Naive thymus-derived CD8-positive, alpha-beta T cell (primary cell): Measurements from ENCODE around the gene ZSWIM1. TPM values are rescaled to one million over a fixed set of nuclear protein-coding genes. Genes with fewer than 3 reads are reported as not detected.
"Not testable (repeated sequence)": the region's sequence is repeated elsewhere in the genome, so short reads cannot be mapped to it uniquely, and the experiment has no call there.

Experiments used
- ATAC-seq, 2 donors: fragments of 150-1000 bp; cut with Tn5 transposase in 1 of 2; sonication (Bioruptor Pico), chemical (Tn5 transposase) in 1 of 2; 1 replicate in 1 of 2; 2 replicates in 1 of 2; pipeline ENCODE4 v1.10.0; 2021; ENCODE audit warnings: mild to moderate bottlenecking in 2 of 2, moderate library complexity in 2 of 2
- POLR2A ChIA-PET: fragments of 350-600 bp; sonication (Branson Sonifier 250); formaldehyde crosslinking; loops from one replicate; lab custom pipeline; 2021; ENCODE audit warnings: antibody characterized with exemption; lab: Charles Lee
- DNase-seq, 10 donors: peaks; one replicate each; pipeline versions ENCODE4 v3.0.0 to v3.0.0-alpha.2; 2020 to 2022
- H3K27ac Mint-ChIP-seq, 10 donors: one replicate each; pipeline ENCODE4 v1.8.0; 2020 to 2022; ENCODE audit warnings: mild to moderate bottlenecking in 10 of 10, mixed read lengths in 10 of 10, moderate library complexity in 4 of 10, inconsistent platforms in 1 of 10
- H3K27me3 Mint-ChIP-seq, 5 donors: one replicate each; pipeline ENCODE4 v1.8.0; 2021 to 2022; ENCODE audit warnings: mixed read lengths in 5 of 5
- H3K36me3 Mint-ChIP-seq, 3 donors: one replicate each; pipeline ENCODE4 v1.8.0; 2020 to 2022; ENCODE audit warnings: mixed read lengths in 3 of 3, mild to moderate bottlenecking in 2 of 3, inconsistent platforms in 1 of 3
- H3K4me1 Mint-ChIP-seq, 4 donors: one replicate each; pipeline ENCODE4 v1.8.0; 2021 to 2022; ENCODE audit warnings: mixed read lengths in 4 of 4
- H3K4me3 Mint-ChIP-seq, 10 donors: one replicate each; pipeline ENCODE4 v1.8.0; 2020 to 2022; ENCODE audit warnings: mild to moderate bottlenecking in 10 of 10, mixed read lengths in 10 of 10, moderate library complexity in 6 of 10, inconsistent platforms in 1 of 10
- H3K9me3 Mint-ChIP-seq, 9 donors: one replicate each; pipeline ENCODE4 v1.8.0; 2020 to 2022; ENCODE audit warnings: mixed read lengths in 9 of 9, mild to moderate bottlenecking in 3 of 9, inconsistent platforms in 1 of 9, moderate library complexity in 1 of 9
- polyA plus RNA-seq, 3 donors: library from polyadenylated mRNA; unstranded; fragments of 300-500 nt; fragmentation: Illumina TruSeq; gene quantifications; one replicate each; pipeline ENCODE4 v1.2.3, GENCODE V29; 2021
- total RNA-seq, 8 experiments: library from RNA in 2 of 8; stranded (reverse) in 2 of 8; gene quantifications; one replicate each; pipeline ENCODE4 v1.2.3 and lab custom pipeline; 2021 to 2026

ZSWIM1 gene
- total and polyA plus RNA-seq, 5 experiments from 2014 or later = 0.96 to 17.6 (median 9.8) TPM

DNA sequence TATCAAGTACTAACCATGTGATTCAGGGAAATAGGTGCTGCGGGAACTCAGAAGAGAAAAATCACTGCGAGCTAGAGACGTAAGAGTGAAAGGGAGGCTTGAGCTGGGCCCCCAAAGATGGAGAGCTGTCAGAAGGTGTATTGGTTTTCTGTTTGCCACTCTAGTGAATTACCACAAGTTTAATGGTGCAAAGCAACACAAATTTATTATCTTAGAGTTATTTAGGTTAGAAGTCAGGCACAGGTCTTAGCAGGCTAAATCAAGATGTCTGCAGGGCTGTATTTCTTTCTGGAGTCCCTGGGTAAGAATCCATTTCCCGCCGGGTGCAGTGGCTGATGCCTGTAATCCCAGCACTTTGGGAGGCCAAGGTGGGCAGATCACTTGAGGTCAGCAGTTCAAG lies 21.1 kb upstream of the ZSWIM1 start:
- no peaks in the 10 kb centered on the region for H3K27me3 Mint-ChIP-seq
- H3K36me3 Mint-ChIP-seq = peaks cover 0 to 9% (median 0%) of the 10 kb centered on the region in 3 donors
- POLR2A ChIA-PET = no interaction called here
- H3K27ac Mint-ChIP-seq = peak overlapping the region in 1 of 10 donors; percentile 59
- H3K4me1 Mint-ChIP-seq = peaks cover 21 to 48% (median 45%) of the 10 kb centered on the region in 4 donors
- DNase-seq (no peak), ATAC-seq (no peak)
- no peaks in the 10 kb centered on the region for H3K9me3 Mint-ChIP-seq
- no peak overlapping the region for H3K4me3 Mint-ChIP-seq

DNA sequence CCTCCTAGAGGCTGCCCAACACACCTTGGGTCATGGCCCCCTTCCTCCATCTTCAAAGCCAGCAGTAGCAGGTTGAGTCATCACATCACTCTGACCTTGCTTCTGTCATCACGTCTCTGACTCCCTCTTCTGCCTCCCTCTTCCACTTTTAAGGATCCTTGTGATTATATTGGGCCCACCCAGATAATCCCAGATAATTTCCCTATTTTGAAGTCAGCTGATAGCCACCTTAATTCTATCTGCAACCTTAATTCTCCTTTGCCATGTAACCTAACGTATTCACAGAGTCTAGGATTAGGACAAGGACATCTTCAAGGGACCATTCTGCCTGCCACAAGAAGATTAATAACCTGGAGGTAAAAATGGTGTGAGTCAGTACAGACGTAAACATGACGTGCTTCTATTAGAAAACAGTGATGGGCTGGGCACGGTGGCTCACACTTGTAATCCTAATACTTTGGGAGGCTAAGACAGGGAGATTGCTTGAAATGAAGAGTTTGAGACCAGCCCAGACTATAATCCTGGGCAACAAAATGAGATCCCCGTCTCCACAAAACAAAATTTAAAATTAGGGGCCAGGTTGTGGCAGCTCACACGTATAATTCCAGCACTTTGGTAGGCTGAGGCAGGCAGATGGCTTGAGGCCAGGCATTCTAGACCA lies 20.3 kb upstream of the ZSWIM1 start:
- POLR2A ChIA-PET = interaction anchor here (0.7 to 1.3 kb wide), 2 partner anchors 36 to 75 kb away, joined by 4 to 8 read pairs; partner anchors contain the start of gene PCIF1
- H3K27me3 Mint-ChIP-seq = no peaks in the 10 kb centered on the region
- H3K36me3 Mint-ChIP-seq = peaks cover 0 to 9% (median 0%) of the 10 kb centered on the region in 3 donors
- peaks cover 21 to 41% (median 40%) of the 10 kb centered on the region in 4 donors for H3K4me1 Mint-ChIP-seq
- H3K27ac Mint-ChIP-seq = no peak overlapping the region
- no peak for ATAC-seq
- H3K9me3 Mint-ChIP-seq = no peaks in the 10 kb centered on the region
- no peak for DNase-seq
- peak overlapping the region in 3 of 10 donors; percentile 8 to 45 (median 32) for H3K4me3 Mint-ChIP-seq

DNA sequence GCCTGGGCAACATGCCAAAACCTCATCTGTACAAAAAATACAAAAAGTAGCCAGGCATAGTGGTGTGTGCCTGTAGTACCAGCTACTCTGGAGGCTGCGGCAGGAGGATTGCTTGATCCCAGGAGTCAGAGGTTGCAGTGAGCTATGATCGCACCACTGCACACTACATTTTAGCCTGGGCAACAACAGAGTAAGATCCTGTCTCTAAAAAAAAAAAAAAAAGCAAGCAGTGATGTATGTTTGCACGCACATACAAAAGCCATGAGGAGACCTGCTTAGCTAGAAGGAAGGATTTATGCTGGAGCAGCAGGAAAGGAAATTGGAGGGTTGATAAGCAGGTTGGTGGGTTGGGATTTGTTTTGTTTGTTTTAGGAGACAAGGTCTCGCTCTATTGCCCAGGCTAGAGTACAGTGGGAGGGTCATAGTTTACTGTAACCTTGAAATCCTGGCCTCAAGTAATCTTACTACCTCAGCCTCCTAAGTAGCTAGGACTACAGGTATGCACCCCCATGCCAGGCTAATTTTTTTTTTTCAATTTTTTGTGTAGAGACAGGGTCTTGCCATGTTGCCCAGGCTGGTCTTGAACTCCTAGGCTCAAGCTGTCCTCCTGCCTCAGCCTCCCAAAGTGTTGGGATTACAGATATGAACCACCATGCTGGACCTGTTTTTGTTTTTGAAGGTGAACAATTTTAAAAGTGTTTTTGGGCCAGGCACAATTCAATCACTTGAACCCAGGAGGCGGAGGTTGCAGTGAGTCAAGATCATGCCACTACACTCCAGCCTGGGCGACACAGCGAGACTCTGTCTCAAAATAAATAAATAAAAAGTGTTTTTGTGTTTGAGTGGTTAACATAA lies 19.6 kb upstream of the ZSWIM1 start:
- ATAC-seq (no peak), DNase-seq (no peak)
- POLR2A ChIA-PET = interaction anchor here (0.6 to 1.3 kb wide), 2 partner anchors 13 to 74 kb away, joined by 4 to 8 read pairs; partner anchors contain the start of gene PCIF1
- Mint-ChIP-seq H3K4me1 (peaks cover 19 to 34% (median 33%) of the 10 kb centered on the region in 4 donors), H3K27me3 (no peaks in the 10 kb centered on the region), H3K4me3 (no peak overlapping the region), H3K36me3 (peaks cover 0 to 9% (median 0%) of the 10 kb centered on the region in 3 donors), H3K9me3 (no peaks in the 10 kb centered on the region), H3K27ac (peak overlapping the region in 1 of 10 donors; percentile 65)

DNA sequence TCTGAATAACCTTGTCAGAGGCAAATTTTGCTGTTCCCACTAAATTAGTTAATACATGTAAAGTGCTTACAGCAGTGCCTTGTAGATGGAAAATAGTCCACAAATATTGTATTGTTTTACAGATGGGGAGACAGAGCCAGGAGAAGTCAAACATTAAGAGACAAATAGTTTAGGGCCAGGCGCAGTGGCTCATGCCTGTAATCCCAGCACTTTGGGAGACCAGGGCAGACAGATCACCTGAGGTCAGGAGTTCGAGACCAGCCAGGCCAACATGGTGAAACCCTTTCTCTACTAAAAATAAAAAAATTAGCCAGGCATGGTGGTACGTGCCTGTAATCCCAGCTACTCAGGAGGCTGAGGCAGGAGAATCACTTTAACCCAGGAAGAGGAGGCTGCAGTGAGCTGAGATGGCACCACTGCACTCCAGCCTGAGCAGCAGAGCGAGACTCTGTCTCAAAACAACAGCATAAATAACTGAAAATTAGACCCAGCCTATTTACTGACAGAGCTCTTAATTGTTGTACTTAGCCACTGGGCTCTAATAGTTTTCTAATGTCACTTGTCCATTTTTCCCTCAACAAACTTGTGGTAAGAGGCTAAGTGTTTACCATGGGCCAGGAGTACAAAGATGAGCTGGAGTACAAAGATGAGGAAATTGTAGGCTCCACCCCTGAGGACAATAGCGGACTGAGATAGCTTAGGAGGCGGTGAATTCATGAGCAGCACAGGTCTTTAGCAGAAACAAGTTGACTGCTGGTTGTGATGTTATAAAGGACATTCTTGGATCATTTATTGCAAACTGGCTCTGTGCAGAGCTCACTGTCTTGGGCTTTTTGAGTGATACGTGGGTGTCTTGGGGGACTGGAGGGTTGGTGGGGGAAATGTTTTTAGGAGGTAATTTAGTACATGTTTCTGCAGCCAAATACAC lies 17.2 kb upstream of the ZSWIM1 start:
- H3K9me3 Mint-ChIP-seq = no peaks in the 10 kb centered on the region
- ATAC-seq (no peak), DNase-seq (no peak)
- H3K4me1 Mint-ChIP-seq = peaks cover 10 to 16% (median 15%) of the 10 kb centered on the region in 4 donors
- H3K4me3 Mint-ChIP-seq = no peak overlapping the region
- H3K36me3 Mint-ChIP-seq = peaks cover 0 to 11% (median 0%) of the 10 kb centered on the region in 3 donors
- H3K27me3 Mint-ChIP-seq = no peaks in the 10 kb centered on the region
- no peak overlapping the region for H3K27ac Mint-ChIP-seq
- POLR2A ChIA-PET = interaction anchor here (0.5 to 0.7 kb wide), 2 partner anchors 43 to 108 kb away, joined by 3 to 6 read pairs; no protein-coding TSS in a partner anchor

DNA sequence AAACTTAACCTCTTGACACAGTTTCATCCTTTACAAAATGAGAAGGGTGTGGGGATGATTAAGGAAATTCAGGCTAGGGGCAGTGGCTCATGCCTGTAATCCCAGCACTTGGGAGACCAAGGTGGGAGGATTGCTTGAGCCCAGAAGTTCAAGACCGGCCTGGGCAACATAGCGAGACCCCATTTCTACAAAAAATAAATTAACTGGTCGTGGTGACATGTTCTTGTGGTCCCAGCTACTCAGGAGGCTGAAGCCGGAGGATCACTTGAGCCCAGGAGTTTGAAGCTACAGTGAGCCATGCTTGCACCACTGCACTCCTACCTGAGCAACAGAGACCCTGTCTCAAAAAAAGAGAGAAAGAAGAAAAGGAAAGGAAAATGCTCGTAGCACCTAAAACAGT lies 14.6 kb upstream of the ZSWIM1 start:
- Mint-ChIP-seq H3K27me3 (no peaks in the 10 kb centered on the region), H3K4me1 (peaks cover 0 to 4% (median 1%) of the 10 kb centered on the region in 4 donors), H3K36me3 (peaks cover 0 to 6% (median 0%) of the 10 kb centered on the region in 3 donors), H3K9me3 (no peaks in the 10 kb centered on the region), H3K4me3 (no peak overlapping the region), H3K27ac (no peak overlapping the region)
- ATAC-seq = no peak
- no peak for DNase-seq
- POLR2A ChIA-PET = interaction anchor here (0.6 kb wide), 1 partner anchor 30 kb away, joined by 3 read pairs; no protein-coding TSS in a partner anchor

DNA sequence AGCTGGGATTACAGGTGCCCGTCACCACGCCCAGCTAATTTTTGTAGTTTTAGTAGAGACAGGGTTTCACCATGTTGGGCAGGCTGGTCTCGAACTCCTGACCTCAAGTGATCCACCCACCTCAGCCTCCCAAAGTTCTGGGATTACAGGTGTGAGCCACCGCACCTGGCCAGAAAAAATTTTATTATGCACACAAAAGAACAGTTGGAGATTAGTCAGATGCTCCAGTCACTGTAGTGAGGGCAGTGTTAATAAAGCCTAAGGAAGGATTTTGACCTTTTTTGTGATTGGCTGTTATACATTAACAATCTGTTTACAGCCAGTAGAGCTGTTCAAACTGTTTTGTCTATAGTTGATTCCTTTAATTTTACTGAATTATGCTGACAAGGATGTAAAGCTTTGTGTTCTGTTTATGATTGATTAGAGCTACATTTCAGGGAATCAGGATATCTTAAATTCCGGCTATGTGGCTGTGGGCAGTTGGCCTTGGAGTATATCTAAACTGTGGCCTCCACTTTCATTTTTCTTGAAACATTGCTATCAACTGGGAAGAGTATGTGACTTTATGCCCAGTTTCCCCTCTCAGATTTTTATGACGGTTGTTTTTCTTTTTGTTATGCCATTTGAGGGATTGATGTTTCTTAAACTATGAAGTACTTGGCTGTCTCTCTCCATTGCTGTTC lies 13.8 kb upstream of the ZSWIM1 start:
- Mint-ChIP-seq H3K4me3 (no peak overlapping the region), H3K4me1 (peaks cover 0 to 3% (median 1%) of the 10 kb centered on the region in 4 donors), H3K27me3 (no peaks in the 10 kb centered on the region), H3K27ac (no peak overlapping the region), H3K36me3 (peaks cover 0 to 9% (median 2%) of the 10 kb centered on the region in 3 donors), H3K9me3 (no peaks in the 10 kb centered on the region)
- POLR2A ChIA-PET = interaction anchor here (0.6 to 1.1 kb wide), 2 partner anchors 31 to 67 kb away, joined by 3 to 4 read pairs; partner anchors contain the start of gene PCIF1
- DNase-seq (no peak), ATAC-seq (no peak)

DNA sequence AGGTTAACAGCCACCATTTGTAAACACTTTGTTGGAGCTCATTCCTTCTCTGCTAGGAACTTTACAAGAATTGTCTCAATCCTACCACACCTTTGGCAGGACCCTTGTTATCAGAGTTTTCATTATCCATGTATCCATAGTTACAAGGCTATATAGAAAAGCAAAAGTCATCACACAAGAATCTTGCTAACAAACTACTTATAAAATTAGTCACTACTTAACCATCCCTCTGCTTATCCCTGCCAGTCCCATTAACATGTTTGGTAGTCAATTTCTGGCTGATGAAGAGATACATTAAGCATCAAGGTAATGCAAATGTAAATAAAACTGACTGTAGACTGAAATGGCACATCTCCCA lies 13.2 kb upstream of the ZSWIM1 start:
- Mint-ChIP-seq H3K4me1 (peaks cover 0 to 3% (median 1%) of the 10 kb centered on the region in 4 donors), H3K27ac (no peak overlapping the region), H3K9me3 (no peaks in the 10 kb centered on the region), H3K4me3 (no peak overlapping the region), H3K36me3 (peaks cover 0 to 10% (median 4%) of the 10 kb centered on the region in 3 donors), H3K27me3 (no peaks in the 10 kb centered on the region)
- POLR2A ChIA-PET = interaction anchor here (1.1 kb wide), 1 partner anchor 67 kb away, joined by 4 read pairs; the partner anchor contains the start of gene PCIF1
- no peak for ATAC-seq
- no peak for DNase-seq

DNA sequence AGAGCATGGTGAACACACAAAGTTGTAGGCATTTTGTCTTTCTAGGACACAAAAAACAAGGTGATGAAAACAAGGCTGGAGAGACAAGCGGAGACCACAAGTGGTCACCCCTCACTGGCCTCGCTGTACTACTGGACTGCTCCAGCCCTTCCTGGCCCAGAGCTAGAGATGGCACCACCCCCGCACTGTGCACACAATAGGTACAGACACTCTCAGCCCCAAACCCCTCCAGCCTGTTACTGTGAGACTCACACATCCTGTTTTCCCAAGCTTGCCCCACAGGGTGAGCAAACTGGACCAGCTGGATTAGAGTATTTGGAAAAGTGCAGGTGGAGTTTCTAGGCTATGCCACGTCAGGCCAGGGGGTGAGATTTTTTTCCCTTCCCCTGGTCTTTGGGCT lies 8.4 kb upstream of the ZSWIM1 start:
- DNase-seq (no peak), ATAC-seq (no peak)
- Mint-ChIP-seq H3K4me3 (no peak overlapping the region), H3K4me1 (peaks cover 0 to 1% (median 0%) of the 10 kb centered on the region in 4 donors), H3K27me3 (no peaks in the 10 kb centered on the region), H3K27ac (no peak overlapping the region), H3K36me3 (peaks cover 0 to 12% (median 4%) of the 10 kb centered on the region in 3 donors), H3K9me3 (no peaks in the 10 kb centered on the region)
- POLR2A ChIA-PET = no interaction called here

DNA sequence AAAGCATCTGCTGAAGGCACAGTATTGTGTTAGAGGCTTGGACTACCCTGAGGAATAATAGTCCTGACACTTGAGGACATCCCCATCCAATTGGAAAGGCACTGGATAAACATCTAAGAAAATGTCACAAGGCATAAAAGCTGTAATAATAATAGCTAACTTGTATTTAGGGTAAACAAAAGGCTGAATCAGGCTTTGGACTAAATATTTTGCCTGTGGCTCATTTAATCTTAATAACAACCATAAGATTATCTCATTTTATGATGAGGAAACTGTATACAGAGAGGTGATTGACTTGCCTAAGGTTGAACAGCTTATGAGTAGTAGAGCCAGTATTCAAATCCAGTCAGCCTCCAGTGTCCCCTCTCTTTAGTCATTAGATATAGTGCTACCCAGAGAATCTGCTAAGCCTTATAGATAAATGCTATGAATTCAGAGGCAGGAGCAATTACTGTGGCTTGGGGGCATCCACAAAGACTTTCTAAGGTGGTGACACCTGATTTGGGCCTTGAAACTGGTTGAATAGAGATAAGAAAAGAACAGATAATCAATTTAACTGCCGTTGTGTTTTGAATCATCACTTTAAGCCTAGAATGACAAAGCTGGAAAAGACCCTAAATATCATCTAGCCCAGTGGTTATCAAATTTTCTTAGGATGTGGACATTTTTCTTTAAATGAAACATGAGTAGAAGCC lies 7.5 kb upstream of the ZSWIM1 start:
- peaks cover 0 to 1% (median 0%) of the 10 kb centered on the region in 4 donors for H3K4me1 Mint-ChIP-seq
- POLR2A ChIA-PET = no interaction called here

DNA sequence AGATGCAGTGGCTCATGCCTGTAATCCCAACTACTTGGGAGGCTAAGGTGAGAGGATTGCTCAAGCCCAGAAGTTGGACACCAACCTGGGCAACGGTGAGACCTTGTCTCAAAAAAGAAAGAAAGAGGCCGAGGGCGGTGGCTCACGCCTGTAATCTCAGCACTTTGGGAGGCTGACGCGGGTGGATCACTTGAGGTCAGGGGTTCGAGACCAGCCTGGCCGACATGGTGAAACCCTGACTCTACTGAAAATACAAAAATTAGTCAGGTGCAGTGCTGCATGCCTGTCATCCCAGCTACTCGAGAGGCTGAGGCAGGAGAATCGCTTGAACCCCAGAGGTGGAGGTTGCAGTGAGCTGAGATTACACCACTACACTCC lies 6.9 kb upstream of the ZSWIM1 start:
- not testable (repeated sequence) for DNase-seq, H3K4me3 Mint-ChIP-seq, ATAC-seq, H3K9me3 Mint-ChIP-seq, H3K27me3 Mint-ChIP-seq, H3K4me1 Mint-ChIP-seq
- peak overlapping the region in 1 of 10 donors; percentile 18 for H3K27ac Mint-ChIP-seq
- H3K36me3 Mint-ChIP-seq = peaks cover 0 to 10% (median 4%) of the 10 kb centered on the region in 3 donors
- POLR2A ChIA-PET = interaction anchor here (0.5 kb wide), 1 partner anchor 12 kb away, joined by 4 read pairs; no protein-coding TSS in a partner anchor

More for the DNA sequence above, 7.5 kb upstream of the ZSWIM1 start:
- Mint-ChIP-seq H3K27ac (no peak overlapping the region), H3K4me3 (no peak overlapping the region), H3K9me3 (no peaks in the 10 kb centered on the region), H3K27me3 (no peaks in the 10 kb centered on the region), H3K36me3 (peaks cover 0 to 10% (median 4%) of the 10 kb centered on the region in 3 donors)
- DNase-seq = no peak
- no peak for ATAC-seq

DNA sequence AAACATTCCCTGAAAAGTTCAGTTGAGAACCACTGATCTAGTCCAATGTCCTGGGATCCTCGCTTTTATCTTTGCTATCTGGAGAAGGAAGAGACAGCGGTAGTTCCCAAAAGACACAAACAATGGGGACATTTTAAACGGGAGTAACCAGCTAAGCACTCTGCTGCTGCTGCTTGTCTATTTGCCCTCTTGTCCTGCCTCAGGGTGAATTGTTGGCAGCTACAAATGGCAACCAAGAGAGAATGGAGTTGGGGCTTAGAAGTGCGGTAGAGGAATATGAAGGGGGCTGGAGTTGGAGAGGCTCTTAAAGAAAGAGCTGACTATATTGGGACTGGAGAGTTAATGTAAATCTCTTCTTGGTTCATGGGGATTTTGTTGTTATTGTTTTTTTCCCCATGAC lies 6.5 kb upstream of the ZSWIM1 start:
- H3K4me1 Mint-ChIP-seq = peaks cover 0 to 1% (median 0%) of the 10 kb centered on the region in 4 donors
- H3K9me3 Mint-ChIP-seq = no peaks in the 10 kb centered on the region
- peaks cover 0 to 10% (median 4%) of the 10 kb centered on the region in 3 donors for H3K36me3 Mint-ChIP-seq
- no peak overlapping the region for H3K27ac Mint-ChIP-seq
- POLR2A ChIA-PET = interaction anchor here (0.5 kb wide), 1 partner anchor 13 kb away, joined by 4 read pairs; no protein-coding TSS in a partner anchor
- H3K27me3 Mint-ChIP-seq = no peaks in the 10 kb centered on the region
- DNase-seq = no peak
- ATAC-seq = no peak
- H3K4me3 Mint-ChIP-seq = no peak overlapping the region
